GM12874 (cell line): ENCODE measurements around the gene LRP1.

Experiments
- TF ChIP-seq, protein P1 (sequence below): IDR thresholded peaks from 2 replicates; pipeline ENCODE4 v1.5.1; 2011; ENCODE audit warnings: low read depth, mild to moderate bottlenecking, control low read depth, low read length, moderate library complexity; ENCODE audit not compliant: insufficient read depth

LRP1 gene

GRCh38 chr12:57191410-57191809 lies 63.1 kb downstream of the LRP1 start:
- TF ChIP-seq, protein P1, sequence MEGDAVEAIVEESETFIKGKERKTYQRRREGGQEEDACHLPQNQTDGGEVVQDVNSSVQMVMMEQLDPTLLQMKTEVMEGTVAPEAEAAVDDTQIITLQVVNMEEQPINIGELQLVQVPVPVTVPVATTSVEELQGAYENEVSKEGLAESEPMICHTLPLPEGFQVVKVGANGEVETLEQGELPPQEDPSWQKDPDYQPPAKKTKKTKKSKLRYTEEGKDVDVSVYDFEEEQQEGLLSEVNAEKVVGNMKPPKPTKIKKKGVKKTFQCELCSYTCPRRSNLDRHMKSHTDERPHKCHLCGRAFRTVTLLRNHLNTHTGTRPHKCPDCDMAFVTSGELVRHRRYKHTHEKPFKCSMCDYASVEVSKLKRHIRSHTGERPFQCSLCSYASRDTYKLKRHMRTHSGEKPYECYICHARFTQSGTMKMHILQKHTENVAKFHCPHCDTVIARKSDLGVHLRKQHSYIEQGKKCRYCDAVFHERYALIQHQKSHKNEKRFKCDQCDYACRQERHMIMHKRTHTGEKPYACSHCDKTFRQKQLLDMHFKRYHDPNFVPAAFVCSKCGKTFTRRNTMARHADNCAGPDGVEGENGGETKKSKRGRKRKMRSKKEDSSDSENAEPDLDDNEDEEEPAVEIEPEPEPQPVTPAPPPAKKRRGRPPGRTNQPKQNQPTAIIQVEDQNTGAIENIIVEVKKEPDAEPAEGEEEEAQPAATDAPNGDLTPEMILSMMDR = no peak

DNA sequence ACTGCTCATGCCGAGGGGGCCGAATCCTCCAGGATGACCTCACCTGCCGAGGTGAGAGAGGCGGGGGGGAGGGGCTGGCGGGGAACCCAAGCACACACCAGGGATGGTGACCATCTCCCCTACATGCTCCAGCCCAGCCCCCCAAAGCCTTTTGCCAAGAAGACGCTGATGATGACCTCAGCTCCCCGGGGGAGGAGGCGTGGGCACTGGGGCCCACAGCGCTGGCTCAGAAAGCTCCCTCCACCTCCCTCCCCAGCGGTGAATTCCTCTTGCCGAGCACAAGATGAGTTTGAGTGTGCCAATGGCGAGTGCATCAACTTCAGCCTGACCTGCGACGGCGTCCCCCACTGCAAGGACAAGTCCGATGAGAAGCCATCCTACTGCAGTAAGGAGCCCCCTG lies 64.6 kb downstream of the LRP1 start:
- TF ChIP-seq, protein P1 = no peak

DNA sequence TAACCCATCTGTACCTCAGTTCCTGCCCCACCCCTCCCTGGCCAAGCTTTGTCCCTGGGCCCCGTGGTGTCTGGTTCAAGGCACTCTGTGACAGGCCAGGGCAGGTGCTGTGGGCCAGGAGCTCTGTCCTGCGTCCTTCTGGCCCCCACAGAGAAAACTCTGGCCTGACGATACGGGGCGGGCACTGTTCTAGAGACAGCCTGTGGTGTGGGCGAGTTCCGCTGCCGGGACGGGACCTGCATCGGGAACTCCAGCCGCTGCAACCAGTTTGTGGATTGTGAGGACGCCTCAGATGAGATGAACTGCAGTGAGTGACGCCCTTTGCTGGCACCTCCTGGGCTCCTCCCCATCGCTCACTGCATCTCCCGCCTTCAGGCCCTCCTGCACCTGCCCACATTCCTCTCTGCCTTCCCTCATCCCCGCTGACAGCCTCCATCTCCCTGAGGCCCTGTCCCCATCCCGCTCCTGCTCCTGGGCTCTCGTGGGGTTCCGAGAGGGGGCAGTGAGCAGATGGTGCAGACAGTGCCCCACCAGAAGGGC lies 65.5 kb downstream of the LRP1 start:
- TF ChIP-seq, protein P1 = no peak

- TF ChIP-seq, protein P1 = no peak
Observed at GRCh38 chr12:57194253-57194652, 66.0 kb downstream of the LRP1 start.

DNA sequence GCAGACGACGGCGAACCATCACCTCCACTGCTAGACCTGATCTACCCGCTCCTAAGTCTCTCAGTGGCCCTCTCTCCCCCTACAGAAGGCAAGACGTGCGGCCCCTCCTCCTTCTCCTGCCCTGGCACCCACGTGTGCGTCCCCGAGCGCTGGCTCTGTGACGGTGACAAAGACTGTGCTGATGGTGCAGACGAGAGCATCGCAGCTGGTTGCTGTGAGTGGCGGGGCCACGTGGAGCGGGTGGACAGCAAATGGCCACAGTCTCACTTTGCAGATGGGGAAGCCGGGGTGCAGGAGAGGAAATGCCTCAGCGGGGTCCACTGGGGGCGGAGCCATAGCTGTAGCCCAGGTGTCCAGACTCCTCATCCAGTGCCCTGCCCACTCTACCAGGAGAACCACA lies 66.9 kb downstream of the LRP1 start:
- TF ChIP-seq, protein P1 = no peak

DNA sequence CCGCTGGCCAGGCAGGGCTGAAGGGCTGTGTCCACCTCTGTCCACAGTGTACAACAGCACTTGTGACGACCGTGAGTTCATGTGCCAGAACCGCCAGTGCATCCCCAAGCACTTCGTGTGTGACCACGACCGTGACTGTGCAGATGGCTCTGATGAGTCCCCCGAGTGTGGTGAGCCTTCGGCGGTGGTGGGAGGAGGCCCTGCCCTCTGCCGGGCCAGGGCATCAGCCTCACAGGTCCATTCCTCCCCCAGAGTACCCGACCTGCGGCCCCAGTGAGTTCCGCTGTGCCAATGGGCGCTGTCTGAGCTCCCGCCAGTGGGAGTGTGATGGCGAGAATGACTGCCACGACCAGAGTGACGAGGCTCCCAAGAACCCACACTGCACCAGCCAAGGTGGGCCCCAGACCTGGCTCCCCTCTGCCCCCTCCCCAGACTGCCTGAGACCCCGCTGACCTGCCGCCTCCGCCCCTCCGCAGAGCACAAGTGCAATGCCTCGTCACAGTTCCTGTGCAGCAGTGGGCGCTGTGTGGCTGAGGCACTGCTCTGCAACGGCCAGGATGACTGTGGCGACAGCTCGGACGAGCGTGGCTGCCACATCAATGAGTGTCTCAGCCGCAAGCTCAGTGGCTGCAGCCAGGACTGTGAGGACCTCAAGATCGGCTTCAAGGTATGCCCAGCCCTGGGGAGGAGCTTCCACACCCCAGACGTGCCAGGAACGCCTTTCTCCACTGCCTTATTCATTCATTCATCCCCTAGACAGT lies 67.5 kb downstream of the LRP1 start:
- TF ChIP-seq, protein P1 = no peak

- TF ChIP-seq, protein P1 = no peak
Observed at GRCh38 chr12:57196439-57196838, 68.2 kb downstream of the LRP1 start.
